GM12892 (cell line): Measurements from ENCODE around the gene COLEC12.

Source experiments
- DNase-seq: peaks from one replicate; pipeline ENCODE4 v3.0.0; 2011; ENCODE audit not compliant: insufficient read length
- FAIRE-seq: peaks from 2 replicates; lab custom pipeline; 2011; peaks lifted over from hg19 to GRCh38; lab: Jason Lieb, UNC
- POLR2A ChIP-seq: IDR thresholded peaks from 2 replicates; pipeline ENCODE4 v1.6.1; 2011; ENCODE audit warnings: low read depth, low read length, control low read depth
- POLR2AphosphoS5 ChIP-seq: IDR thresholded peaks from 2 replicates; pipeline ENCODE4 v1.6.1; 2011; ENCODE audit warnings: low read depth, low read length, control low read depth
- TAF1 ChIP-seq: IDR thresholded peaks from 2 replicates; pipeline ENCODE4 v1.6.1; 2011; ENCODE audit warnings: low read depth, mild to moderate bottlenecking, control low read depth, low read length, borderline replicate concordance

COLEC12 gene

DNA sequence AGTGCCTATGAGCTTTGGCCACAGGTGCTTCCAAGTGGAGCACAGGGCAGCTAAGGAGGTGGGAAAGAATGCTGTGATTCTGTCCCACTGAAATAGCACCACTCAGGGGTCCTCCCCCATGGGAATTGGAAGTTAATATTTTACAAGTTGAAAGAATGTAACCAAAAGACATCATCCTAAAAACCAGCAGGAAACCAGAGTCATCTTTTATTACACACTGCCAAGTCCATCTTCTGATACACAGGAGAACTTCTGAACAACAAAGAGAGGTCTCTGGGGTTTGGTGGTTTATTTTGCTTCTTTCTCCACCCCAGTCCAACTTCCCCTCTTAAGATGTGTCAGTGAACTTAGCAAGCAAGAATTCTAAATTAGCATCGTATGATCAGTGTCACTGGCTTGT is 47.7 kb downstream of the COLEC12 start:
- TF ChIP-seq POLR2A (no peak), TAF1 (no peak), POLR2AphosphoS5 (no peak)
- DNase-seq (no peak), FAIRE-seq (no peak)

DNA sequence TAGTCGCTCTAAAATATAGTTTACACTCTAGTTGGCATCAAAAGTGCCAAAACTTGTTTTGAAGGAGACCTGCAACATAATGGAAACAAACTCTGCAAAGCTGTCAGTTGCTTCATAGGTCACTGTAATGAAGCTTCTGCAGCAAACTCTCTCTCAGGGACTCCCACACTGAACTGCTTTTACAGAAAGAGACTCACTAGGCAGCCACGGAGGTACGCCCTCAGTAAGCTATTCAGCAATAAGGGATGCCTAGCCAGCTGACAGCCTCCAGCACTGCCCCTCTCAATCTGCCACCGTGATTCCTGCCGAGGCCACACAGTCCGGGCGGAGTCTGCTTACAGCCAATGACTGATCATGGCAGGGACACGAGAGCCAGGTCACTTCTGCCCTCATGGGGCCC is 51.1 kb downstream of the COLEC12 start:
- DNase-seq (no peak), FAIRE-seq (no peak)
- TF ChIP-seq POLR2AphosphoS5: no peak
- TF ChIP-seq POLR2A: no peak
- TF ChIP-seq TAF1: no peak

DNA sequence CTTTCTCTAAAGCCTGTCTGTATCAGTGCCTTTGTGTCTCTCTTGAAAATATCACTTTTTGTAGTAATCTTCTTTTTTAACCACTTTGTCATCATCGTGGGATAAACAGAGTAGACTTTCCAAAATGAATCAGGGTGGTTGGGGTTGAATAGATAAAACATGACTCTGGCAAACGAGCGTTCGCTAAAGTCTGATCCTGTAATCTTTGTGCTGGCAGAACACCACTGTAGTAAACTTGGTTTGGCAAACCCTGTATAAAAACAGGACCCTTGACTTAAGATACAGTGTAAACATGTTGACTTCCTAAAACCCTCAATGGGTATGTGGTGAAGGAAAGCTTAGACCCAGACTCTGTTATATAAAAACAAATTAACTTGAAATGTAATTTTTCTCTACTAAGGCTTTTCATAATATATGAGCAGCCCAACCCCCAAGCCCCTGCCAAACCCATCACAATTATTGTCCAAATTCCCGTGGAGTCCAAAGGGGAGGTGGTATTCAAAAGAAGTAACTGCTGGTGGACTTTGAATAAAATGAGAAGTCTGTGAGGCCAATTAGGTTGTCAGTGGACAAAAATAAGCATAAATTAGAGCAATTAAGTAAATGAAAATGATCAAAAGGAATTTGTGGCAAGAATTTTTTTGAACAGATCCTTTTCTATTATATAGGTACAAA is 52.2 kb downstream of the COLEC12 start:
- FAIRE-seq (no peak), DNase-seq (no peak)
- no peak for TF ChIP-seq POLR2A
- no peak for TF ChIP-seq POLR2AphosphoS5
- no peak for TF ChIP-seq TAF1

DNA sequence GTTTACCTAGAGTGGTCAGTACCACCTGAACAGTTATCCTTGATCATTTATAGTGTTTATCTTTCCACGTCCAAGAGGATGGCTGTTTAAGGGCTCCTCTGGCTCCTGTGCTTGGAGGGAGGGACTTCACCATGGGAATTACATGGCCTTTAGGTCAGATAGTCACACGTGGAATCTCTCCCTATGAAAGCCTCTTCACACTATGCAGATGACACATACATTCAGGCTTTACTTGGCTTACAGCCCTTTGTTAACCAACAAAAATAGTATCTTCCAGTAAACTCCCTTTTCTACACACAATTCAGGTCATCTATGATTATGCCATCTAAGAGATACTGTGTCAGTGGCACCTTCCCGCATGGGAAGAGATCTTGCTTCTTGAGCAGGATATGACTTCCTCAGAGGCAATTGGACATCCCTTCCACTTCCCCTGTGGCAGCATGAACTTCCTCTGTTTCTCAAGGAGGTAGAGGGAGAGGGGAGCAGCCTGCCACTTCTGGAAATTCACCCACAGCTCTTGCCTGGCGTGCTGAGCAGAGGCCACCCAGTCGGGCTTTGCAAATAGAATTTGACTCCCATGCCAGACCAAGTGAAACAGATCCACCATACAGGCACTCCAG is 53.5 kb downstream of the COLEC12 start:
- no peak for FAIRE-seq

DNA sequence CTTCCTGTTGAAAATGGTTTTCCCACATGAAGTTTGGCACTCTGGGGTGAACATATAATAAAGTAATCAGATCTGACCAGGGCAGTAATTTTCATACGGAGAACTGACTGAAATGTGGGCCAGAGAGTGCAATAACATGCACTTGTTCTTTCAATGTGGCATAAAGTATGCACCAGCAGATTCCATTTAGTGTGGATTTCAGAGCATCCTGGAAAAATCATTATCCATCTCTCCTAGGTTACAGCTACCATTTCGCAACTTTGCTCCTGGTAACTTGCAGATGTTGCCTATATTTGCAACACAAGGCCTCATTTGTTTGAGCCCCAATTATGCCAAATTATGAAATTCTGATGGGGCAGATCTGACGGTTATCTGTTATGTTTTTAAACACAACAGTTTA is 55.4 kb downstream of the COLEC12 start:
- no peak for TF ChIP-seq TAF1
- no peak for TF ChIP-seq POLR2A
- no peak for TF ChIP-seq POLR2AphosphoS5
- DNase-seq (no peak), FAIRE-seq (no peak)

More for the DNA sequence above, 53.5 kb downstream of the COLEC12 start:
- TF ChIP-seq POLR2AphosphoS5 (no peak), POLR2A (no peak), TAF1 (no peak)
- no peak for DNase-seq

DNA sequence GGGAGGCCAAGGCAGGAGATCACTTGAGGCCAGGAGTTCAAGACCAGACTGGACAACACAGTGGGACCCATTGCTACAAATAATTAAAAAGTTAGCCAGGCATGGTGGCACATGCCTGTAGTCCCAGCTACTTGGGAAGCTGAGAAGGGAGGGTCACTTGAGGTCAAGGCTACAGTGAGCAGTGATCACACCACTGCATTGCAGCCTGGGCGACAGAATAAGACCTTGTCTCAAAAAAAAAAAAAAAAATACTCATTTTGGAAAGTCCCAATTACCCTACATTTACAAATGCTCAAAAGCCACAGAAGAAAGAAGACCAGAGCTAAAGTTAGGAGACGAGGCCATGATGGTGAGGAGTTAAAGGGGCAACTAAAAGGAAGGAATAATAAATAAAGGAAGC is 61.9 kb downstream of the COLEC12 start:
- no peak for TF ChIP-seq POLR2AphosphoS5
- TF ChIP-seq POLR2A: no peak
- no peak for TF ChIP-seq TAF1
- FAIRE-seq: no peak
- no peak for DNase-seq

DNA sequence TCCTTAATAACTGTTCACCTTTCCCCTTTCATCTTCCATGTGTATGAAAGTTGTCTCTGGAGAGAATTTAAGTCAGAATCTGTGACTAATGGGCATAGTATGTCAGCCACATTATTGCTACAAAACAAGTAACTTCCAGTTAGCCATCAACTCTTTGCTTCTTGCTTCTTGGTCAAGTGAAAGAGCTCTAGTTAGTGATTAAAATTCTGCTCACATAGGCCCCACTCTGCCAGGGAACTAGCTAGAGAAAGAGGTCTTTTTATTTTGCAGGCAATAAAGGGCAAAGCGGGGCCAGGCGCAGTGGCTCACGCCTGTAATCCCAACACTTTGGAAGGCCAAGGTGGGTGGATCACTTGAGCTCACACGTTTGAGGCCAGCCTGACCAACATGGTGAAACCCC is 64.6 kb downstream of the COLEC12 start:
- DNase-seq (no peak), FAIRE-seq (no peak)
- TF ChIP-seq TAF1 (no peak), POLR2AphosphoS5 (no peak), POLR2A (no peak)

DNA sequence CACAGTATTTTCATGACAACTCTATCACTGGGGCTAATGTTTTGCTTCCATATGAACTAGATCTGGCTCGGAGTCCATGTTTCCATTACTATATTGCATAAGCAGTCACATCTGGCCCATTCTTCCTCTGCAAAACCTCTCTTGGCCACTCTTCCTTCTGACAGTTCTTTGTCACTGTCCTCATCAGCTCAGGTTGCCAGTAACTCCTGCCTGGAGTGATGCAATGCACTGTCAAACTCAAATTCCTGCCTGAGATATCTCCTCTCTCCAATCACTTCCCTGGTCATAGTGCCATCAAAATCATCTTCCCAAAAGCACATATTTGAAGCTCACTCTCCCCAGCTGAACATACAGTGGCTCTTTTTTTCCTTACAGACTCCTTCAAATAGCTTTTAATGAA is 66.1 kb downstream of the COLEC12 start:
- no peak for TF ChIP-seq TAF1
- no peak for TF ChIP-seq POLR2A
- TF ChIP-seq POLR2AphosphoS5: no peak
- DNase-seq (no peak), FAIRE-seq (no peak)

DNA sequence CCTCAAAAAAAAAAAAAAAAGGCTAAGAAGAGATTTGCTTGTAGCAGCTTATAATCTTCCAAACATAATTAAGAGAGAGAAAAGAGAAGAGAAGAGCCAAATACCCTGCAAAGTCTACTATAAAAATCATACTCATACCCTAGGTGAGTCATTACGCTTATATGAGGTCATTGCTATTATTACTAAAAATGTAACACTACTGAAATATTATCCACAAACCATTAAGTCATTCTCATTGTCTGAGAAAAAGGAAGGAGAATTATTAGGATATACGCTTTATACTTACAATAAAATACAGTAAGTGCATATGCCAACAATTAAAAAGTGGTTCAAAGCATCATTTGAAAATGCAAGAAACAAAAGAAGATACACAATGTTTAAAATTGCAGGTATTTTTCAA is 66.5 kb downstream of the COLEC12 start:
- FAIRE-seq: no peak

DNA sequence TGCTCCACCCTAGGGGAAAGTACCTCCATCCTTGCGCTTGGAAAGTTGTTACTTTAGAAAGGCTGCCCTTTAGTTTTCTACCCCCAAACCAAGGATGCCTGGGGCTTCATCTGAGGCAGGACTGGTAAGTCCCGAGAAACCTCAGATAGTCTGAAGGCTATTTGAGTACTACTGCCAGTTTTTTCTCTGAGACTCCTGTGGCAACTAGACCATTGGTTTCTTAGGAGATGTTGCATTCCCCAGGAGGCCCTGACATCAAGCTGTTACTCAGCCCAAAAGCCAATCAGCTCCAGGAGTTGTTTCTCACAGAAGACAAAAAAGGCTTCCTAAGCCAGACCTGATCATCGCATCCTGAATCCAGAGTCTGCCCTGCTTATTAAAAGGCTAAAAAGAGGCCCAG is 67.2 kb downstream of the COLEC12 start:
- TF ChIP-seq POLR2AphosphoS5: no peak
- no peak for FAIRE-seq
- DNase-seq: no peak

More for the DNA sequence above, 66.5 kb downstream of the COLEC12 start:
- no peak for DNase-seq
- TF ChIP-seq POLR2A (no peak), POLR2AphosphoS5 (no peak), TAF1 (no peak)

DNA sequence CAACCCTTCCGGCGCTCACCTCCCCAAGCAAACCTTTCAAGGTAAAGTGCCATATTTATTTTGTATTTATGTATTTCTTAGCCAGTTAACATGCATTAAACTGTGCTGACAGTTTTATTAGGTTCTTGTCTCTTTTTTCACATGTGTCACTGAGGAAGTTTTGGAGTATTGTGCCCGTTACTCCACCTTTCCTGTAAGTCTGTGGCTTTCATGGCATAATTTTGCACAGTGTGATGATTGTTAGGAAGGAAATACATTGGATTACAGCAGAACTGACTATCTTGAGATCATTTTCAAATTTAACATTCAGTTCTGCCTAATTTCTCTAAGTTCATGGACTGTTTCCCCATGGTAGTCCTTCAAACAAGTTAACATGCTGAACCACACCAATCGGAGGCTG is 67.7 kb downstream of the COLEC12 start:
- TF ChIP-seq TAF1 (no peak), POLR2A (no peak), POLR2AphosphoS5 (no peak)
- DNase-seq (no peak), FAIRE-seq (no peak)

DNA sequence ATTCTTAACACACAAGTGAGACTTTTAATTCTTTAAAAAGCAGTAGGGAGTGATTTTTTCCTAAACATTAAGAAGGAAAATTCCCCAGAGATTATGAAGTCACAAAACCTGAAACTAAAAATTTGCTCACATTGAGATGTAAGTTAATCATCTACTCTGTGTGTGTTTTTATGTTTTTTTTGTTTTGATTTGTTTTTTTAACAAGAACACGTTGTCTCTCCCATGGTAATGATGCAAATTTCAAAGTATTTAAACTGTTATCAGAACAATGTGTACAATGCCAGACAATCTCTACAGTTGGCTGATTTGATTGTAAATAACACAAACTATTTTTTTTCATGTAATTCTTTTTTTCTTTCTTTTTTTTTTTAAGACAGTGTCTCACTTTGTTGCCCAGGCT is 71.5 kb downstream of the COLEC12 start:
- no peak for DNase-seq
- no peak for FAIRE-seq
- TF ChIP-seq POLR2A (no peak), TAF1 (no peak), POLR2AphosphoS5 (no peak)
